ENCODE data around the gene TFCP2L1.

Gene TFCP2L1

DNA sequence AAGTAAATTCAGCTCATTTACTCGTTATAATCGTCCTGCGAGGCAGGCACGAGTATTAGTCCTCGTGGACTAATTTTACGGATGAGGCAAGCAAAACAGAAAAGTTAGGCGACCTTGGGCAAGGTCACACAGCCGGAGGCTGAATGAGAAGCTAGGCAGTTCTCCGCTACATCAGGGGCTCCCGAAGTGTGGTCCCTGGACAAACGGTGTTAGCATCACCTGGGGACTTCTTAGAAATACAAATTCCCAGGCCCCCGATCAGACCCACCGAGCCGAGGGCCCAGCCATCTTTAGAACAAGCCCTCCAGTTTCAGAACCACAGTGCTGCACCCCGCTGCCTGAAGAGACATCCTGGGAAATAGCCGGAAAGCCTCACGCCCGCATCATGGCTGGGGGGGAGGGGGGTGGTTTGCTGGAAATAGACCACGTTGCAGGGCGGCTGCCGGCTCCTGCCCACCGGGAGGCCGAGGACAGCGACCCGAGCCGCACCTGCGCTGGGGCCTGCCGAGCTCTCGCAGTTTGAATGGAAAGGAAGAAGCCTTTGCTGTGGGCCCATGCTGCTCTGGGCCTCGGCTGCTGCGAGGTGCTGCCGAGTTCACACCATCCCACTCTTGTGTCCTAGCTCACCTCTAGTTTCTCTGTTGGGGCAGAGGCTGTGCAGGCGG, 72.2 kb downstream of the TFCP2L1 start:
- no peak for DNase-seq

DNA sequence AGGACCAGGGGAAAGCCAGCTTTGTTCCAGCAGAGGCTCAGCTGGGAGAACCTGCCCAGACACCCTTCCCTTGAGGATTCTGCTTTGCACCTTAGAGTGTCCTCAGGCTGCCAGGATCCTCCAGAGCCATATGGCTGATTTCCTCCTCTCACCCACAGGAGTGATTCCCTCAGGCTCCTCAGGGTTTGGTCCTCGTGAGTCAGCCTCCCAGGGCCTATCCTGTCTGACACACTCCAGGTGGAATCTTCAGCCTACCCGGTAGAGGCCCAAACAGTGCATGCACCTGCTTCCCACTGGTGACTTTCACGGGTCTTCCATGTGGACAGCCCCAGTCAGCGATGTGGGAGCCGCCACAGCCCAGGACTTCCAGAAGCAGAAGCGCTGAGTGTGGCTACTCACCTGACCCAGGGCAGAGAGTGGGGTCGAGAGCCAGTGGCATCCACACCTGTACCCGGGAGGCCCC, 73.3 kb downstream of the TFCP2L1 start:
- no peak for DNase-seq

DNA sequence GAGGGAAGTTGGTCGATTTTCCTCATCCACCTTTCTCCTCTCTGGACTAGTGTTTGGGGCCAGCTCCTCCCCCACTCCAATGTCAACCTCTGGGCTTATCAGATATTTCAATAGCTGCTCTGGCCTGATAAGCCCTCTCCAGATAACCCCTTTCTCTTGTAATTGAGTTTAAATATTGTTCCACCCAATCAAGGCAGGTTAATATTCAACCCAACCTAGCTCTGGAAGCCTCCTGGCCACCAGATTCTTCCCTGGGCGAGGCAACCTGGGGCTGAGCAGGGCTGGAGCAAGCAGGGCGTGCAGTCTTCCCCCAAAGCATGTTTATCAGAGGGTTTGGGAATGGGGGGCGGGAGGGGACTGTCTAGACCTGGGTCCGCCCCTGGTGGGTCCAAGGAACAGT, 73.8 kb downstream of the TFCP2L1 start:
- no peak for DNase-seq

DNA sequence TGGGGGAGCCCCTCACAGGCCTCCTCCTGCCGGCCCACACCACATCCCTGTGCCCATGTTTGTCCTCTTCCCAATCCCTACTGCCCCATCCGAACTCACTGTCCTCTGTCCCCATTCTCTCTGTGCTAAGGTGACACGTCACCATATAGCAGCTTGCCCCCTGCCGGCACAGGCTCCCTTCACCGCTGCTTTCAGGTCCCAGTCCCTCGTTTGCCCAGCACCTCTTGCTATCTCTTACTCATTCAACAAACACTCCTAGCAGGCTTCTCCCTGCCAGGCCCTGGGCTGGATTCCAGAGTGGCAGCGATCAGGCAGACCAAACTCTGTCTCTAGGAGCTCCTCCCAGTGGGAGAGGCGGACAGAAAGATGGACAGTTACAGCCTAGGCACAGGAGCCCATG, 74.3 kb downstream of the TFCP2L1 start:
- no peak for DNase-seq

DNA sequence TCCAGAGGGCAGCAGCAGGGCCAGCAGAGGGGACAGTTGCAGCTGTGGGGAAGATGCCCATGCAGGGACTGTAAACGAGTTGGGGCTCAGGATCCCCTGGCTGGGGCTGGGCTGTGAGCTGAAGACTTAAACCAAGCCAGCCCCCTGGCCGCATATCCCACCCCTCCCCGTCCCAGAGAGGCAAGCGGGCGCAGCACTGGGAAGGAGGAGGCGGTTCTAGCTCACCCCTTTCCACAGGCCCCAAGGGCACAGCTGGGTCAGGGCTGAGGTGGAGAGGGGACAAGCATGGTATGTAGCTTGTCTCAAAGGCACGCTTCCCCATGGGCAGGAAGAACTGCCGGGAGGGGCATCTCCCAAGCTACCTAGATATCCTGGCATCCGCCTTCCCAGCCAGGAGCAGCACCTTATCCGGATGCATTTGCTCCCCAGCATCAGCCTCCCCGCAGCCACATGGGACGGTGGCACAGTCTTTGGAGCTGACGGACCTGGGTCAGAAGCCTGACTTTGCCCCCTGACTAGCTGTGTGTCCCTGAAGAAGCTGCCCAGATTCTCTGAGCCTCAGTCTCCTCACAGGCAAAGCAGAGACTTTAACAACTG, 75.9 kb downstream of the TFCP2L1 start:
- DNase-seq, result no peak

DNA sequence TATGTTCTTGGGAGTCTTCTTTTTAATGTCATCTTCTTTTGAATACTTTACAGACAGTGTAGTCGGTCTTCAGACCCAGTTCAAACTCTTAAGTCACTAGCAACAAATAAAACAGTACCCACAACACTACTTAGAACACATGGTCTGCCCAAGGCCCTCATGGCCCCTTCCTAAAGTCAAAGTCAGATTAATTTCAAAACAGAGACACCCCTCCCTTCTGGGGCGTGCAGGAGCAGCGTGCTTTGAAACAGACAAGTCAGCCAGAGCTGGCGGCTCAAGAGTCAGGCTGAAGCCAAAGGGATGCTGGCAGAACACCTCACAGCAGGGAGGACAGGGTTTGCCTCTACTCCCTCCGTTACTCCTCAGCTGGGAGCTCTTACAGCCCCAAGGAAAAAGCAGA, 77.5 kb downstream of the TFCP2L1 start:
- no peak for DNase-seq

DNA sequence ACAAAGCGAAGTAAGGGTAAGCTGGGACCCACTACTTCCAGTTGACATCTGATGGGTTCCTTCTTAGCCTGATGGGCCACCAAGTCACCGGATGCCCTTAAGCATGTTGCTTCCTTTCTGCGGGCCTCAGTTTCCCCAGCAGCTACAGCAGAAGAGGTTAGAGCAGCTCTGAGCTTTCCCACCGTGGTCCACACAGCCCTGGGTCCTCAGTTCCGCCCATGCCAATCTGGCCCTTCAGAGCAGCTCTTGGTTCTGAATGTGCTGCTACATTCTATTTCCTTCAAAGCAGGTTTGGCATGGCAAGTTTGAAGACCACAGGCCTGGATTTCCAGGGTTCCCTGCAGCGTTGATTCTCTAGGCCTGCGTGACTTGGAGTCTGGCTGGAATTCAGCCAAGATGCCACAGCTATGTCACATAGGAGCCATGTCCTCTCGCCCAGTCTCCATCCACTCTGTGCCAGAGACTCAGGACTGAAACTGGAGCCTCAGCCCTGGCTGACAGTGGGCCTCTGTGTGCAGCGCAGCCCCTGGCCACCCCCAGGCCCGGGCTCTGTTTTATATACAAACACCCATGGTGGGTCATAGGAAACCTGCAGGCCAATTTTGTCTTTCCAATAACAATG, 79.6 kb downstream of the TFCP2L1 start:
- DNase-seq, result peak; percentile 52

DNA sequence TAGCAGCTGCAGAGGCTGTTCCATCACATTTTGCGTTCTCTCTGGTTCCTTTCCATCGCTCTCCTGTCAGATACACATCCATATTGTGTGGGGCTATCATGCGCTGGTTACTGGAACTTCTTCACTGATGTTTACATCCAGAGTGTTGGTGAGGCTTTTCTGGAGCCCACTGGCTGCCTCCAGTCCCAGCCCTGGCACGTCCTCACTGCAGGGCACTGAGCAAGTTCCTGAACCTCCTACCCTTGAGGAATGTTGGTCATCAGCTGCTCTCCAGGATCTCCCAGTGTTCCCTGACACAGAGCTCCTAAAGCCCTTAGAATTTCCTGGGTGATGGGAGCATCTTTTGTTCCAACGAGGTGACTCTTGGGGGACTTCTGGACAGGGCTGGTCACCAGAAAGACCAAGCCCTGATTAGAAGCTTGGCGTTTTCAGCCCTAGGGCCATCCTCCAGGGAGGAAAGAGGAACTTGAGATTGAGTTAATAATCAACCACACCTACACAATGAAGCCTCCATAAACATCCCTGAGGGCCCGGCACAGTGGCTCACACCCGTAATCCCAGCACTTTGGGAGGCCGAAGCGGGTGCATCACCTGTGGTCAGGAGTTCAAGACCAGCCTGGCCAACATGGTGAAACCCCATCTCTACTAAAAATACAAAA, 81.3 kb downstream of the TFCP2L1 start:
- no peak for DNase-seq

DNA sequence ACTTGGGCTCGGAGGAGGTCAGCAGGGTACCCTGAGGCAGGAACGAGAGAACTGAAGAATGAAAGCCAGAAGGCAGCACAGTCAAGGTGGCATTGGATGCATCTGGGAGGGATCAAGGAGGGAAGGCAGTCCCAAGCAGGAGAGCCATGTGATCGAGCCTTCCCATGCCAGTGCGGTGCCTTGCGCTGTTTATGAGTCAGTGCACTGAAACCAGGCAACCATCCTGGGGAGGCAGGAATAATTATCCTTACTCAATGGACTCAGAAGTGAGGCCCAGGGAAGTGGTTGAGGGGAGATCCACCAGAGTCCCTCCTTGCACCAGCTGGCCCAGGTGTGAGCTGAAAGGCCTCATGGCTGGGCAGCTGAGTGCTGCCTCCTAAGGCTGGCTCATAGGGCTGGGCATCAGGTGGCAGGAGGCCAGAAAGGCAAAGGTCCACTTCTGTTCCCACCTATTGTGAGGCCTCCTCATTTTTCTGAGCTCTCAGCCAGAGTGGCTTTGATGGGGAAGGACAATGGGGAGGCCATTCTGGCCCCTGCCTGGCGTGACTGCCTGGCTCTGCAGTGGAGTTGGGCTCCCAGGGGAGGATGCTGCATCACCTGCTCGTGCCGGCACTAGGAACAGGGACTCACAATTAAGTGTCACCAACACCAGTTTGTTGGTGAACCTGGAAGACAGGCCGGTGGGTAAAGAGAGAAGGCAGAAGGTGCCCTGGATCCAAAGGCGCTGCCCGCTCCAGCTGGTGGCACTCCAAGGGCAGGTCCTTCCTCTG, 82.3 kb downstream of the TFCP2L1 start:
- DNase-seq, result no peak

DNA sequence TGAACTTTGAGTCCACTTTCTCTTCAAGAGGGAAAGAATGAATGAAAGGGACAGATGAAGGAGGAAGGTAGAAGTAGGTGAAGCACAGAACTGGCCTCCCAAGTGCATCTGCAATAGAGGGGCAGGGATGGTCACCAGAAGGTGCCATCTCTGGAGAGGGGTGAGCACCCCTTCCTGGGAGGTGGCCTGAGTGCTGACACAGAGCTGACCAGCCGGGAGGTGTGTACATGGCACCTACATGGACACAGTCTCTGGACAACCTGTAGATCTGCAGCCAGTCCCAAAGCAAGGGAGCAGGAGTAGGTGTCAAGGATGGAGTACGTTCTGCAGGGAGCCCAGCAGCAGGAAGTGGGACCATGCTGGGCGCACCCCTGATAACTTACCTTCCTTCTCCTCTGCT, 83.2 kb downstream of the TFCP2L1 start:
- no peak for DNase-seq

DNA sequence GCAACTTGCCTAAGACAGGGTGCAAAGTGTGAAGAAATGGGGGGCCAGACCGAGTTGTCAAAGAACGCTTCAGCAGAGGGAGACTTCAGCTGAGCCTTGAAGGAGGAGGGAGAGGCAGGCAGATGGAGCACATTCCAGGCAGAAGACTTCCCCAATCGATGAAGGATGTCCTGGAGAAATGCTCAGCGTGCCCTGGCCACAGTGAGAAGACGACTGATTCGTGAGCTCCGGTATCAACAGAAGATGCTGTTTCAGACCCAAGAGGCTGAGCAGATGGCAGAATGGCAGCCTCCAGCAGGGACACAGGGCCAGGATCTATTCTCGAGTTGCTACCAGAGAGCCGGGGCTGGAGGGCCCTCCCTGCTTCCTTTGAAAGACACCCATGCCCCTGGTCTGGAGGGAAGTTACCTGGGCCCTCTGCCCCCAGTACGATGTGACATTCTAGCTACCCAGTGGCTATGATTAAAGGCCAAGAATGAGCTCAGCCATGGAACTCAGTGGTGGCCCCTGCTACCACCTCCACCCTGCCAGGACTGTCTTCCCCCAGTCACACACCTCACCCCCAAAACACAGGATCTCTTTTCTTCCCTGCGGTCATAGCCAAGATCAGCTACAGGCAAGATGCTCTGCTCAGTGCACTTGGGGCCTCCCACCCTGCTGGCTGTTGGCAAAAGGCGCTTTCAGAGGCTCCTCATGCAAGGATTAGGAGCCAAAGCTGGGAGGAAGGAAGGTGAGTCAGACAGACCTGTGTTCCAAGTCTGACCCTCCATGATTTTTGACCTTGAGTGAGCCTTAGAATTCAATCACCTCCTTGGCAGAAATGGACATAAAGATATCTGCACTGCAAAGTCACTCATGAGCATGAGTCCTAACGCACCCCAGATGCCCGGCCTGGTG, 84.3 kb downstream of the TFCP2L1 start:
- DNase-seq, result no peak

DNA sequence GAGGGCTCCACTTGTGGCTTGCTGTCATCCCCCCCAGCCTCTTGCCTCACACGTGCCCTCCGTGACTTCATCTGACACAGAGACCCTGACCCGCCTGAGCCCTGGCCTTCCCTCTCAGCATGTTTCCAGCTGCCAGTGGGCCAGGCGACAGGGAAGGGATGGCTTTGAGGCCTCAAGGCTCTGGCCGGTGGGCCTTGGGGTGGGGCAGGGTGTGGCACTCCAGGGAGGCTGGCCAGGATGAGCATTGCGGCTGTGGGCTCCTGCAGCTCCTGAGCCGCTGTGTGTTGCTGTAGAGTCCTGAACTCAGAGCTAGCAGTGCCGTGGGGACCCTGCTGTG, 85.0 kb downstream of the TFCP2L1 start:
- no peak for DNase-seq

DNA sequence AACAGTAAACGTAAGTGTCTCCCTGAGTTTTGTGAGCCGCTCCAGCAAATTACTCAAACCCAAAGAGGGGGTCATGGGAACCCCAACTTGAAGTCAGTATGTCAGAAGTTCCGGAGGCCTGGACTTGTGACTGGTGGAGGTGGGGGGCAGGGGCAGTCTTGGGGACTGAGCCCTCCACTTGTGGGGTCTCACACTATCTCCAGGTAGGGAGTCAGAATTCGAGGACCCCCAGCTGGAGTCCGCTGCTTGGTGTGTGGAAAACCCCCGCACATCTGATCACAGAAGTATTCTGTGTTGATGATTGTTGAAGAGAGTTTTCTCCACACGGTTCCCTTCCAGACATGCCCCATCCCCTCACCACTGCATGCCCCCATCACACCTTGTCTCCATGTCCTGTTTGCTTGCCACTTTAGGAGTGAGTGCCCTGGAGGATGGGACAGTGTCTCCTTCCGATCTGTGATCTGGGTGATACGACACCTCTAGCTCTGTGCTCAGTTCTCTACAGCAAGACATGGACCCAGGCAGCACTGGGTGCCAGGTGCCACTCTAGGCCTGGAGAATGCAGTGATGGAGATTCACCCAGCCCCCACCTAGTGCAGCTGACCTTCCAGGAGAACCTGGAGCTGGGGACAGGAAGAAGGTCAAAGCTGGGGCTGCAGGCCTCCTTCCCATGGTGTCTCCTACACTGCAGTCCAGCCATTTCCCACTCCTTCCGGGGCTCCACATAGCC, 85.6 kb downstream of the TFCP2L1 start:
- no peak for DNase-seq

DNA sequence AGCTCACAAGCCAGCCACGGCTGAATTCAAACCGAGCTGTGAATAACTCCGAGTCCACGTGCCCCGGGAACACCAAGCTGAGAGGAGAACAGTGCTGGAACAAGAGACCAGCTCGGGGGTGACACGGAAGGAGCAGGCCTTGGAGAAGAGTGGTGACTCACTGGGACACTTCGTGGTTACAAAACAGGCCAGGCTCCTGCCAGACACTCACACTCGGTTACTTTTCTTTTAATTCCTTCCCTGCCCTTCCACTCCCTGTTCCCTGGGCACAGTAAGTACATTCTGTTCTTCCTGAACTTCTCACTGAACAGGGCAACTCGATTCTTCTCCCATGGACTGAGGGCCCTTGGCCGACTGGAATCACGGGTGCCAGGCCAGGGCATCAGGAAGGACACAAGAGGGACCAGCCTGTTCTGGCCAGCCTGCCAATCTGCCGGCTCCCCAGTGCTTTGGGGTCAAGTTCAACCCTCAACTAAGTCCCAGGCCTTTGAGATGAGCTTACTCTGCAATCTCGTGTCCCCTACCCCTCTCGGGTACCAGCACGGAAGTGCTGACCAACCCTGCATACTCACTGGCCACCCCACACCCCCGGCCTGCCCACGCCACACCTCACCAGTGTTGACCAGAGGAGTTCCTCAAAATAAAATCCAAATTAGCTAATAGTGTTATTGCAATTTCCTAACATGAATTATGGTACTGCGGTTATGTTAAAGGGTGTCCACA, 87.5 kb downstream of the TFCP2L1 start:
- DNase-seq, result no peak

DNA sequence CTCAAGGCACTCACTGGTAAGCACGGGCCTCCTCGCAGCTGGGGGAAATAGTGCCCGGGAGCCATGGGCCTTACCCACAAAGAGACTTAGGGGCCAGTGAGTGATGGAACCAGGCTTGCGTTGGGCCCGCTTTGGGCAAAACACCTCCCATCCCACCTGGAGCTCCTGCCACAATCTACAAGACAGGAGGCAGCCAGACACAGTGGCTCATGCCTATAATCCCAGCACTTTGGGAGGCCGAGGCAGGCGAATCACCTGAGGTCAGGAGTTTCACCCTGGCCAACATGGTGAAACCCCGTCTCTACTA, 88.2 kb downstream of the TFCP2L1 start:
- DNase-seq, result no peak

DNA sequence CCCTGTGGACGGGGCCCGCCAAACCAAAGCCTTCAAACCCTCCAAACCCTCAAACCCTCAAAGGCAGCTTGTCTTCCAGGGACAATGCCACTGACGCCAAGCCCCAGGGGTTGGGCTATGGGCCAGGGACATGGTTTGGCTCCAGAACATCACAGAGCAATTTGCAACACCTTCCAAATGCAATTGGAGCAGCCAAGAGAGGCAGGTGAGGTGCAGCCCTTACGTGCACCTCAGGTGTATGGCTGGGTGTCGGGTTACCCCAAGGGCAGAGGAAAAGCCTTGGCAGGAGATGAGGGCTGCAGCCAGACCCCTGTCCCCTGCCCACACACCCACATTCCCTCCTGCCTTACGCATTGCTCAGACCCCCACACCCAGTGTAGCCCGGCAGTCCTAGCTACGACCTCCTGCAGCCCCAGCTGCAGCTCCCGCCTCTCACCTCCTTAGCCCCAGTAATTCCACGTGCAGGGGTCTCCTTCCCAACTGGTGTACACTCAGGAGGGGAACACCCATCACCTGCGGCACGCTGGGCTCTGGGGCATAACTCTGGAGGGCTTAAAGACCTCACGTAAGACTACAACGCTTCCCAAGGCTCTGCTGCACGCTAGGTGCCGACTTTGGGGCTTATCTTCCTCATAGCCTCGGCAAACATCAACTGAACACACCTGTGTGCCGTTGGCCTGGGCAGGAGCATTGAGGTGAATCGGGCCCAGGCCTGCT, 88.7 kb downstream of the TFCP2L1 start:
- DNase-seq, result peak; percentile 36

DNA sequence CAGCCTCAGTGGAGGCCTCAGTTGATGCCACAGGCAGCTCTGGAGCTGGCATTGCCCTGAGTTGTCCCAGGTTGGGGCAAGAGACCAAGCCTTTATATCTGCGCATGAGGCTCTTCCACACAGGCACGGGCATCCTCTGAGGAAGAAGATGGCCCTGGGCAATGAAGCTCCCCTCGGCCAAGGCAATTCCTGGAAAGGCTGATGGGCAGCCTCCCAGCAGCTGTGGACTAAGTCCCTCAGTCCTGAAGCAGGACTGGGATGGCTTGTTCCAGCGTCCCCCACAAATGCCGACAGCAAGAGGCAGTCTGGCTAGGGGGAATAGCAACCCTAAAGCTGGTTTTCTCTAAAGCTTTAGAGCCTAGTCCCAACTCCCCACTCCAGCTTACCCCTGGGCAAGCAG, 90.0 kb downstream of the TFCP2L1 start:
- DNase-seq, result no peak

DNA sequence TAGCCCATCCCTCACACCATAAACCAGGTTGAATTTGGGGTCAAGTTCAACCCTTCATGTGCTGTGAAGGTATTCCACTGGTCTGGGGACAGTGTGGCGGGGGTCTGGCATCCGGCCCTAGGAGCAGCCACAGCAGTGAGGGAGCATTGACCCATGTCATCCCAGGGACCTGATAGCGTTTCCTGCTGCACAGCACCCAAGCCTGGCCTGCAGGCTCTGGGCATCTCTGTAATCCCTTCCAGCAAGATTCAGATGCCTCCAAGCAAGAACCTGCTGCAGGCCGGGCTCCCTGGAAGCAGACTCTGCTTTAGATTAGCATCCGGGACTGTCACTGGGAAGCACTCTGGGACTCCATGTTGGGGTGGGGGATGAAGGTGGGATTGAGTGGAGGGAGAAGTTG, 90.4 kb downstream of the TFCP2L1 start:
- DNase-seq, result no peak

DNA sequence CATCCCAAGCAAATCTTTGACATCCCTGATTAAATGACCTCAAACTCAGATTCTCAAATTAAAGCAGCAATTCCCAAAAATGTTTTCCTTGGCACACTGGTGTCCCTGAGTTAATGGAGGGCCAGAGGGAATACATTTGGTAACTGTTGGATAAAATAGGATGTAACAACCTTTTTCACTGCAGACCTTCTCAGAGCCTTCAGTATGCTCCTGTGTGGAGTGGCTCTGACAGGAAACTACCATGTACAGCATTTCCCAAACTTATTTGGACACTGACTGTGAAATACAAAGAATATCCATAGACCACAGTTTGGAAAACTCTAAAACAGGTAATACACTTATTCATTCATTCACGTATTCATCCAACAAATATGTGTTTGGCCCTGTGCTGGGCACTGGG, 91.8 kb downstream of the TFCP2L1 start:
- DNase-seq, result no peak

DNA sequence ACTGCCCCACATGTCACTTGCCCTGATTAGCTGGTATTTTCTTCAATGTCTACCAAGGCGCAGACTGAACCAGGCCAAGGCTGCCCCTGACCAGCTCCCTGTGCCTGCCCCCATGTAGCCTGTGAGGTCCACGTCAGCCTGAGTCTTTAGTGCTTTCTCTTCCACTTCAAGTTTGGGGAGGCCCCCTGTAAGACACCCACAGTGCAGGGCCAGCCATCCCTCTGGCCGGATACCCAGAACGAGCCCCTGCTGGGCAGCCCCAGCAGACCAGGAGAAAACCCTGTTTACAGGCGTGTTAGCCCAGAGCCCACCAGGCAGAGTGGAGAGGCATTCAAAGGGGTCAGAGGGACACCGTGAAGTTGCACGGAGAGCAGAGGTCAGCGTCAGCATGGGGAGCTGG, 92.4 kb downstream of the TFCP2L1 start:
- DNase-seq, result no peak
